Measurements from ENCODE around the gene DOC2B.

- TF ChIP-seq FOXJ3 (CRISPR knock-in tag; IDR thresholded peaks at IDR 0.05): no peak
- TF ChIP-seq EP300 (IDR thresholded peaks at IDR 0.05; ENCODE audit: borderline replicate concordance in 1 of 2, low read depth in 1 of 2, low read length in 1 of 2): no peak
- TF ChIP-seq CTCF (IDR thresholded peaks at IDR 0.05): no peak
- no peak for TF ChIP-seq USF2 (IDR thresholded peaks at IDR 0.05; ENCODE audit: borderline replicate concordance, low read depth, low read length)
- no peak for TF ChIP-seq JUND (IDR thresholded peaks at IDR 0.05)
Measured at GRCh38 chr17:210402-210801, 29.0 kb upstream of the DOC2B start.
